GM18505 (cell line): Measurements from ENCODE around the gene MAGEA2B.
"Not testable (repeated sequence)": the region's sequence is repeated elsewhere in the genome, so short reads cannot be mapped to it uniquely, and the experiment has no call there.

Experiments used
- ATAC-seq: cut with Tn5 transposase; IDR thresholded peaks from one replicate; pipeline ENCODE4 v1.9.1; 2021; ENCODE audit not compliant: unreplicated experiment
- POLR2A ChIP-seq: IDR thresholded peaks from 4 replicates; pipeline ENCODE4 v1.6.1; 2011; ENCODE audit warnings: borderline replicate concordance; ENCODE audit not compliant: insufficient read depth, insufficient read length; ENCODE audit errors: extremely low read depth

The MAGEA2B gene, protein sequence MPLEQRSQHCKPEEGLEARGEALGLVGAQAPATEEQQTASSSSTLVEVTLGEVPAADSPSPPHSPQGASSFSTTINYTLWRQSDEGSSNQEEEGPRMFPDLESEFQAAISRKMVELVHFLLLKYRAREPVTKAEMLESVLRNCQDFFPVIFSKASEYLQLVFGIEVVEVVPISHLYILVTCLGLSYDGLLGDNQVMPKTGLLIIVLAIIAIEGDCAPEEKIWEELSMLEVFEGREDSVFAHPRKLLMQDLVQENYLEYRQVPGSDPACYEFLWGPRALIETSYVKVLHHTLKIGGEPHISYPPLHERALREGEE

DNA sequence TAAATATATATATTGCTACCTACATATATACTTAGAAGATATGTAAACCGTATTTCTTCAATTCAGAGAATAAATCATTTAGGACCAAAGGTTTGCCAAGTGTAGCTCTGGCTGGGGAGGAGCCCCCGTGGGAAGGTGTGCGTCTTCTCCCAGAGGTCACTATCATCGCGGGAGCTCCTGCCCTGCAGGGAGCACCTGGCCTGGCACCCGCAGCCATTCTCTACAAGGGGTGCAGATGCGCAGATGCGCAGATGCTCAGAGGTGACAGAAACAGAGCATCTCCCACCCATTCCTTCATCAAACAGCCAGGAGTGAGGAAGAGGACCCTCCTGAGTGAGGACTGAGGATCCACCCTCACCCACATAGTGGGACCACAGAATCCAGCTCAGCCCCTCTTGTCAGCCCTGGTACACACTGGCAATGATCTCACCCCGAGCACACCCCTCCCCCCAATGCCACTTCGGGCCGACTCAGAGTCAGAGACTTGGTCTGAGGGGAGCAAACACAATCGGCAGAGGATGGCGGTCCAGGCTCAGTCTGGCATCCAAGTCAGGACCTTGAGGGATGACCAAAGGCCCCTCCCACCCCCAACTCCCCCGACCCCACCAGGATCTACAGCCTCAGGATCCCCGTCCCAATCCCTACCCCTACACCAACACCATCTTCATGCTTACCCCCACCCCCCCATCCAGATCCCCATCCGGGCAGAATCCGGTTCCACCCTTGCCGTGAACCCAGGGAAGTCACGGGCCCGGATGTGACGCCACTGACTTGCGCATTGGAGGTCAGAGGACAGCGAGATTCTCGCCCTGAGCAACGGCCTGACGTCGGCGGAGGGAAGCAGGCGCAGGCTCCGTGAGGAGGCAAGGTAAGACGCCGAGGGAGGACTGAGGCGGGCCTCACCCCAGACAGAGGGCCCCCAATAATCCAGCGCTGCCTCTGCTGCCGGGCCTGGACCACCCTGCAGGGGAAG, at the start of gene MAGEA2B:
Gene MAGEA2B (plus strand): TSS at position 814 of the 973 bp plus-strand sequence. CDS start 2,479 bp downstream, outside the sequence.
- ATAC-seq: not testable (repeated sequence)

DNA sequence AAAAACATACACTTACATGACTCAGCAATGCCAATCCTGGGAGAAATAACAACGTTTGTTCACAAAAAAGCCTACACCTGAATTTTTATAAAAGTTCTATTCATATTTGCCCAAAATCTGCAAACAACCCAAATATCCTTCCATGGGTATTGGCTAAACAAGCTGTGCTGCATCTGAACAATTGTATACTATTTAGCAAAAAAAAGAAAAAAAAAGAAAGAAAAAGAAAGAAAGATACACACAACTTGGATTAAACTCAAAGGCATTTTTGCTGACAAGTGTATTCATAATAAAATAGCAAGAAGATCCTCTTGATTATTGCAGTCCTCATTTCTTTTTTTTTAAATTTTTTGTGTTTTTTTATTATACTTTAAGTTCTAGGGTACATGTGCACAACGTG, 40.3 kb upstream of the MAGEA2B start:
- no peak for ATAC-seq
- no peak for TF ChIP-seq POLR2A

DNA sequence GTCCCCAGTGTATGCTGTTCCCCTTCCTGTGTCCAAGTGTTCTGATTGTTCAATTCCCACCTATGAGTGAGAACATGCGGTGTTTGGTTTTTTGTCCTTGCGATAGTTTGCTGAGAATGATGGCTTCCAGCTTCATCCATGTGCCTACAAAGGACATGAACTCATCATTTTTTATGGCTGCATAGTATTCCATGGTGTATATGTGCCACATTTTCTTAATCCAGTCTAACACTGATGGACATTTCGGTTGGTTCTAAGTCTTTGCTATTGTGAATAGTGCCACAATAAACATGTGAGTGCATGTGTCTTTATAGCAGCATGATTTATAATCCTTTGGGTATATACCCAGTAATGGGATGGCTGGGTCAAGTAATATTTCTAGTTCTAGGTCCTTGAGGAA, 39.8 kb upstream of the MAGEA2B start:
- not testable (repeated sequence) for ATAC-seq

DNA sequence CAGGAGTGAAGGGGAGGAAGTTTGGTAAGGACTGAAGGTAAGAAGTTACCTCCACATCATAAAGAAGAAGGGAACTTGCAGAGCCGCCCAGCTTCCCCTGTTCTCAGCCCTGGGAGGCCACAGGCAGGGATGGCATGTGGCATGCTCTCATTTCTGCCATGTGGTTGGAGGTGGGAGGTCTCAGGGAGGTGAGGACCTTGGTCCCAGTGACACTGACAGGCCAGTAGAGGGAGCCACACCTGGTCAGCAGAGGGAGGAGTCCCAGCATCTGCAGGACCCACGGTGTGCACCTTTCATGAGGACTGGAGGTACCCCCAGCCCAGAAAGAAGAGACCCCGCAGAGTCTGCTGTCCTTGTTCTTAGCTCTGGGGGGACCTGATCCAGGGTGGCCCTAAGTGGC, 33.4 kb upstream of the MAGEA2B start:
- peak; percentile 88 for ATAC-seq

DNA sequence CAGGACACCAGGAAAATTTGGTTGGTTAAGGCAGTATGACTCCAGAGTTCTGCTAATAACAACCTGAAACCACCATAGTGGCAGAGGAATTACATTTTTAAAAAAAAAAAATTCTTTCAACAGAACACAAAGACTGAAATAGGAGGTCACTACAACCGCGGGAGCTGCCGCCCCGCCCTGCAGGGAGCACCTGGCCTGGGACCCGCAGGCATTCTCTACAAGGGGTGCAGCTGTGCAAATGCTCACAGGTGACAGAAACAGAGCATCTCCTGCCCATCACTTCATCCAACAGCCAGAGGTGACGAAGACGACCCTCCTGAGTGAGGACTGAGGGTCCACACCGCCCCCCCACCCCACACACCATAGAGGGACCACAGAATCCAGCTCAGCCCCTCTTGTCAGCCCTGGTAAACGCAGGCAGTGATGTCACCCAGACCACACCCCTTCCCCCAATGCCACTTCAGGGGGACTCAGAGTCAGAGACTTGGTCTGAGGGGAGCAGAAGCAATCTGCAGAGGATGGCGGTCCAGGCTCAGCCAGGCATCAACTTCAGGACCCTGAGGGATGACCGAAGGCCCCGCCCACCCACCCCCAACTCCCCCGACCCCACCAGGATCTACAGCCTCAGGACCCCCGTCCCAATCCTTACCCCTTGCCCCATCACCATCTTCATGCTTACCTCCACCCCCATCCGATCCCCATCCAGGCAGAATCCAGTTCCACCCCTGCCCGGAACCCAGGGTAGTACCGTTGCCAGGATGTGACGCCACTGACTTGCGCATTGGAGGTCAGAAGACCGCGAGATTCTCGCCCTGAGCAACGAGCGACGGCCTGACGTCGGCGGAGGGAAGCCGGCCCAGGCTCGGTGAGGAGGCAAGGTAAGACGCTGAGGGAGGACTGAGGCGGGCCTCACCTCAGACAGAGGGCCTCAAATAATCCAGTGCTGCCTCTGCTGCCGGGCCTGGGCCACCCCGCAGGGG, 16.2 kb upstream of the MAGEA2B start, which contains the start of gene MAGEA3:
Gene MAGEA3 (plus strand): TSS at position 843 of the 980 bp plus-strand sequence. CDS start 2,039 bp downstream, outside the sequence.
- not testable (repeated sequence) for ATAC-seq

DNA sequence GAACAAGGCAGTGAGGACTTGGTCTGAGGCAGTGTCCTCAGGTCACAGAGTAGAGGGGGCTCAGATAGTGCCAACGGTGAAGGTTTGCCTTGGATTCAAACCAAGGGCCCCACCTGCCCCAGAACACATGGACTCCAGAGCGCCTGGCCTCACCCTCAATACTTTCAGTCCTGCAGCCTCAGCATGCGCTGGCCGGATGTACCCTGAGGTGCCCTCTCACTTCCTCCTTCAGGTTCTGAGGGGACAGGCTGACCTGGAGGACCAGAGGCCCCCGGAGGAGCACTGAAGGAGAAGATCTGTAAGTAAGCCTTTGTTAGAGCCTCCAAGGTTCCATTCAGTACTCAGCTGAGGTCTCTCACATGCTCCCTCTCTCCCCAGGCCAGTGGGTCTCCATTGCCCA, 14.0 kb upstream of the MAGEA2B start:
- not testable (repeated sequence) for ATAC-seq

DNA sequence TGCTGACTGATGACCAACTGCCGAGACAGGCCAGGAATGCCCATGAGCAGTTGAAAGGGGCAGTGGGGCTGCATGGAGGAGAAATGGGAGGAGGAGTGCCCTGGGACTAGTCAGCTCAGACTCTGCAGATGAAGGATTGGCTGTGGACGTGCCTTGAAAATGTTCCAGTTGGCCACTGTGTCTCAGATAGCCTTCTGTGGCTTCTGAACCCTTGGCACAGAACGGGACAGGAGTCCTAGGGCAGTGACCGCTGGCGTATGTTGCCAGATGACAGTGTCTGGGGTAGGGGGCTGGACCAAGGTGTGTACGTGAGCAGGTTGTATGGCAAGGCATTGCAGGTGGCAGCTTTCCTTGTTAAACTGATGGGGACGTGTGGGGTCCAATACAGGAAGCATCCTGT, 7.9 kb upstream of the MAGEA2B start:
- not testable (repeated sequence) for ATAC-seq

DNA sequence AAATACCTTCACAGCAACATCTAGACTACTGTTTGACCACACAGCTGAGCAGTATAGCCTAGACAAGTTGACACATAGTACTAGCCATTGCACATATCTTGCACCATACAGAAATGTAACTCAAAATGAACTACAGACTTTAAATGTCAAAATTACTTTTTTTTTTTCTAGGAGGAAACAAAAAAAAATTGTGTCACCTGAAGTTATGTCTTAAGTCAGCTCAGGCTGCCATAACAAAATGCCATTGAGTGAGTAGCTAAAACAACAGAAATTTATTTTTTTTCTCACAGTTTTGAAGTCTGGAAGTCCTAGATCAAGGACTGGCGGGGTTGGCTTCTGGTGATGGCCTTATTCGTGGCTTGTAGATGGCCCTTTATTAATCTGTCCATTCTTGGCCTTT, 5.3 kb upstream of the MAGEA2B start, which contains the start of gene CSAG2:
Gene CSAG2 (minus strand): TSS at position 101 of the 400 bp plus-strand sequence. CDS start 161 bp downstream, outside the sequence.
- not testable (repeated sequence) for ATAC-seq

DNA sequence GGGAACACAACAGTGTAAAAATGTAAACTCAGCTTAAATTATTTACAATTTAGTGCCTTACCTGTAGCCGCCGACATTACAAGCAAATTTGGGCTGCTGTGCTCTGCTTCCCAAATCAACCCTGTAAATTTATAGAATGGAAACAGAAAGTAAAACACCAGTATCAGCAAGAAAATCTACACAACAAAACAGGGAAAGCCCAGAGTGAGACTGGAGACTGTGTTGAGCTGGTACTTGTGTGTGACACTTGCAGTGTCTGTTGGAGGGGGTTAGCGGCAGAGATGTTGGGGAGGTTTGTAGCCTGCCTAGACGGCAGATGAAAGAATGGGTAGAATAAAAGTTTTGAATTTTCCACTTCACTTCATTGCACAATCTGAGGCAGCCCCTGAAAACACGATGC, 1.2 kb upstream of the MAGEA2B start:
- ATAC-seq: not testable (repeated sequence)

DNA sequence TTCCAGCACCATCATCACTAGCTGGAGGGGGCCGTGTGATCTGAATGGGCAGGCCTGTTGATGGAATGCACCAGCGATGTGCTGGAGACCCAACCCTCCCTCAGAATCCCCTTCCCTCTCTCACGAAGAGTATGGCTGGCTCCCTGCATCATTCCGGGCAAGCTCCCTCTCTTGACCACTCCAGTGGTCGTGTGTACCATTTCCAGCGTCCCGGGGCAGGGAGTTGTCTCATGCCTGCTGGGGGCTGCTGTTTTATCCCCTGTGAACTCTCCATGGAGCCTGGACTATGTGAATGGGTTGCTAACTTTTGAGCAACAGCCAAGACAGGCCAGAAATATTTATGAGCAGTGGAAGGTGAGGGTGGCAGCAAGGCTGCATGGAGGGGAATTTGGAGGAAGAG, 11.0 kb downstream of the MAGEA2B start:
- TF ChIP-seq POLR2A: no peak
- ATAC-seq: no peak

DNA sequence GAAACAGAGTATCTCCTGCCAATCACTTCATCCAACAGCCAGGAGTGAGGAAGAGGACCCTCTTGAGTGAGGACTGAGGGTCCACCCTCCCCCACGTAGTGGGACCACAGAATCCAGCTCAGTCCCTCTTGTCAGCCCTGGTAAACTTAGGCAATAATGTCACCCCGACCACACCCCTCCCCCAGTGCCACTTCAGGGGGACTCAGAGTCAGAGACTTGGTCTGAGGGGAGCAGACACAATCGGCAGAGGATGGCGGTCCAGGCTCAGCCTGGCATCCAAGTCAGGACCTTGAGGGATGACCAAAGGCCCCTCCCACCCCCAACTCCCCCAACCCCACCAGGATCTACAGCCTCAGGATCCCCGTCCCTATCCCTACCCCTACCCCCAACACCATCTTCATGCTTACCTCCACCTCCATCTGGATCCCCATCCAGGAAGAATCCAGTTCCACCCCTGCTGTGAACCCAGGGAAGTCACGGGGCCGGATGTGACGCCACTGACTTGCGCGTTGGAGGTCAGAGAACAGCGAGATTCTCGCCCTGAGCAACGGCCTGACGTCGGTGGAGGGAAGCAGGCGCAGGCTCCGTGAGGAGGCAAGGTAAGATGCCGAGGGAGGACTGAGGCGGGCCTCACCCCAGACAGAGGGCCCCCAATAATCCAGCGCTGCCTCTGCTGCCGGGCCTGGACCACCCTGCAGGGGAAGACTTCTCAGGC, 19.0 kb downstream of the MAGEA2B start, which contains the start of the genes CSAG1 and MAGEA12:
Gene CSAG1 (minus strand): TSS at position 461 of the 715 bp plus-strand sequence. CDS start 1,261 bp downstream, outside the sequence.
Gene MAGEA12 (plus strand): TSS at position 497 of the 715 bp plus-strand sequence. CDS start 2,405 bp downstream, outside the sequence.
- no peak for TF ChIP-seq POLR2A
- ATAC-seq: no peak

DNA sequence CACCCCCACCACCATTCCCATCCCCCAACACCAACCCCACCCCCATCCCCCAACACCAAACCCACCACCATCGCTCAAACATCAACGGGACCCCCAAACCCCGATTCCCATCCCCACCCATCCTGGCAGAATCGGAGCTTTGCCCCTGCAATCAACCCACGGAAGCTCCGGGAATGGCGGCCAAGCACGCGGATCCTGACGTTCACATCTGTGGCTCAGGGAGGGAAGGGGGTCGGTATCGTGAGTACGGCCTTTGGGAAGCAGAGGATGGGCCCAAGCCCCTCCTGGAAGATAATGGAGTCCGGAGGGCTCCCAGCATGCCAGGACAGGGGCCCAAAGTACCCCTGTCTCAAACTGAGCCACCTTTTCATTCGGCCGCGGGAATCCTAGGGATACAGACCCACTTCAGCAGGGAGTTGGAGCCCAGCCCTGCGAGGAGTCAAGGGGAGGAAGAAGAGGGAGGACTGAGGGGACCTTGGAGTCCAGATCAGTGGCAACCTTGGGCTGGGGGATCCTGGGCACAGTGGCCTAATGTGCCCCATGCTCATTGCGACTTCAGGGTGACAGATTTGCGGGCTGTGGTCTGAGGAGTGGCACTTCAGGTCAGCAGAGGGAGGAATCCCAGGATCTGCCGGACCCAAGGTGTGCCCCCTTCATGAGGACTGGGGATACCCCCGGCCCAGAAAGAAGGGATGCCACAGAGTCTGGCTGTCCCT, 19.9 kb downstream of the MAGEA2B start:
- ATAC-seq: not testable (repeated sequence)

DNA sequence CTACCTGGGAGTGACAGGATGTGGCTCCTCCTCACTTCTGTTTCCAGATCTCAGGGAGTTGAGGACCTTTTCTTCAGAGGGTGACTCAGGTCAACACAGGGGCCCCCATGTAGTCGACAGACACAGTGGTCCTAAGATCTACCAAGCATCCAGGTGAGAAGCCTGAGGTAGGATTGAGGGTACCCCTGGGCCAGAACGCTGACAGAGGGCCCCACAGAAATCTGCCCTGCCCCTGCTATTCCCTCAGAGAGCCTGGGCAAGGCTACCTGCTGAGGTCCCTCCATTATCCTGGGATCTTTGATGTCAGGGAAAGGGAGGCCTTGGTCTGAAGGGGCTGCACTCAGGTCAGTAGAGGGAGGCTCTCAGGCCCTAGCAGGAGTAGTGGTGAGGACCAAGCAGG, 20.7 kb downstream of the MAGEA2B start:
- ATAC-seq: no peak
- no peak for TF ChIP-seq POLR2A
